ENCODE measurements around the gene C4orf17. TPM values are rescaled to one million over a fixed set of nuclear protein-coding genes. Genes with fewer than 3 reads are reported as not detected.

C4orf17 gene
- total RNA-seq, 1 donor from 2014 or later: not detected

Other genes starting within 250 kb of the C4orf17 start
- gene ADH1A, start 220.0 kb upstream of the C4orf17 start, total RNA-seq: not detected
- gene ADH1B, start 189.6 kb upstream of the C4orf17 start, total RNA-seq: not detected
- gene ADH1C, start 158.3 kb upstream of the C4orf17 start, total RNA-seq: not detected
- not detected for gene ADH7, start 75.7 kb upstream of the C4orf17 start, total RNA-seq
- 5.3 TPM for gene TRMT10A, start 53.0 kb downstream of the C4orf17 start, total RNA-seq
- gene MTTP, start 63.8 kb downstream of the C4orf17 start, total RNA-seq: 2.0 TPM
- gene C4orf54, start 146.8 kb downstream of the C4orf17 start, total RNA-seq: under 0.01 TPM